CD14-positive monocyte (primary cell): ENCODE results near the gene LONRF2. TPM values are rescaled to one million over a fixed set of nuclear protein-coding genes. Genes with fewer than 3 reads are reported as not detected.

Experiments used
- DNase-seq, 3 donors: peaks; one replicate each; pipeline ENCODE4 v3.0.0-alpha.2; 2011 to 2022
- H2AFZ ChIP-seq: 2 replicates; pipeline ENCODE4 v1.6.0; 2012; ENCODE audit warnings: mild to moderate bottlenecking, low read depth, low read length, inconsistent platforms; ENCODE audit not compliant: insufficient read depth, poor library complexity, severe bottlenecking
- H3K27ac ChIP-seq, 2 donors: 1 replicate in 1 of 2; 2 replicates in 1 of 2; pipeline ENCODE4 v1.5.1; 2012 to 2013; ENCODE audit warnings: low read length in 2 of 2, control low read depth in 1 of 2, inconsistent platforms in 1 of 2, low read depth in 1 of 2, mild to moderate bottlenecking in 1 of 2
- H3K27me3 ChIP-seq, 2 donors: one replicate each; pipeline versions ENCODE4 v1.6.0 to v1.6.1; 2011 to 2013; ENCODE audit warnings: low read length in 2 of 2; ENCODE audit not compliant: control insufficient read depth in 2 of 2, insufficient read depth in 2 of 2
- H3K36me3 ChIP-seq, 2 donors: replicated peaks in 1 of 2; 1 replicate in 1 of 2; 2 replicates in 1 of 2; pipeline versions ENCODE4 v1.5.1 to v1.6.1; 2012 to 2013; ENCODE audit warnings: low read length in 2 of 2, control low read depth in 1 of 2, inconsistent platforms in 1 of 2, mild to moderate bottlenecking in 1 of 2; ENCODE audit not compliant: insufficient read depth in 2 of 2, control insufficient read depth in 1 of 2
- H3K4me1 ChIP-seq, 2 donors: 1 replicate in 1 of 2; 2 replicates in 1 of 2; pipeline versions ENCODE4 v1.5.1 to v1.6.1; 2012 to 2013; ENCODE audit warnings: low read length in 2 of 2, control low read depth in 1 of 2, inconsistent platforms in 1 of 2, mild to moderate bottlenecking in 1 of 2, moderate library complexity in 1 of 2; ENCODE audit not compliant: insufficient read depth in 2 of 2, control insufficient read depth in 1 of 2
- H3K4me2 ChIP-seq: replicated peaks from 2 replicates; pipeline ENCODE3; 2012; ENCODE audit warnings: low read length, moderate library complexity, mild to moderate bottlenecking; ENCODE audit not compliant: poor library complexity, severe bottlenecking; ENCODE audit errors: extremely low read depth
- H3K4me3 ChIP-seq, 3 experiments: fragments of 200-600 bp in 1 of 3; sonication (generic) in 1 of 3; replicated peaks in 1 of 3; 1 replicate in 2 of 3; 2 replicates in 1 of 3; pipeline ENCODE4 v1.5.1; 2011 to 2013; ENCODE audit warnings: low read length in 3 of 3, mild to moderate bottlenecking in 3 of 3, control low read depth in 2 of 3, low read depth in 2 of 3, inconsistent platforms in 1 of 3, moderate library complexity in 1 of 3
- H3K79me2 ChIP-seq: 2 replicates; pipeline ENCODE4 v1.6.0; 2012; ENCODE audit warnings: mild to moderate bottlenecking, control low read depth, inconsistent platforms, low read length, moderate library complexity; ENCODE audit not compliant: insufficient read depth
- H3K9ac ChIP-seq: 2 replicates; pipeline ENCODE4 v1.6.0; 2017; ENCODE audit warnings: low read length, mild to moderate bottlenecking; ENCODE audit not compliant: insufficient read depth, poor library complexity, severe bottlenecking
- H3K9me3 ChIP-seq, 2 donors: replicated peaks in 1 of 2; 1 replicate in 1 of 2; 2 replicates in 1 of 2; pipeline versions ENCODE4 v1.5.1 to v1.6.1; 2012 to 2013; ENCODE audit warnings: low read length in 2 of 2, control low read depth in 1 of 2; ENCODE audit not compliant: control insufficient read depth in 1 of 2, insufficient read depth in 1 of 2
- H4K20me1 ChIP-seq: 2 replicates; pipeline ENCODE4 v1.6.0; 2012; ENCODE audit warnings: mild to moderate bottlenecking, low read length, control low read depth, moderate library complexity; ENCODE audit not compliant: insufficient read depth
- H3K27ac Mint-ChIP-seq, 7 donors: one replicate each; pipeline ENCODE4 v1.8.0; 2020; ENCODE audit warnings: mild to moderate bottlenecking in 7 of 7, mixed read lengths in 7 of 7, moderate library complexity in 6 of 7, inconsistent platforms in 2 of 7
- H3K27me3 Mint-ChIP-seq, 3 donors: one replicate each; pipeline ENCODE4 v1.8.0; 2021 to 2022; ENCODE audit warnings: low read depth in 3 of 3, mild to moderate bottlenecking in 3 of 3, mixed read lengths in 3 of 3, moderate library complexity in 3 of 3, inconsistent platforms in 1 of 3
- H3K36me3 Mint-ChIP-seq, 2 donors: one replicate each; pipeline ENCODE4 v1.8.0; 2020; ENCODE audit warnings: mixed read lengths in 2 of 2, inconsistent platforms in 1 of 2, mild to moderate bottlenecking in 1 of 2
- H3K4me1 Mint-ChIP-seq: one replicate; pipeline ENCODE4 v1.8.0; 2020; ENCODE audit warnings: mild to moderate bottlenecking, mixed read lengths
- H3K4me3 Mint-ChIP-seq, 2 donors: one replicate each; pipeline ENCODE4 v1.8.0; 2020; ENCODE audit warnings: mild to moderate bottlenecking in 2 of 2, mixed read lengths in 2 of 2, moderate library complexity in 1 of 2
- H3K9me3 Mint-ChIP-seq, 7 donors: one replicate each; pipeline ENCODE4 v1.8.0; 2020 to 2022; ENCODE audit warnings: mixed read lengths in 7 of 7, mild to moderate bottlenecking in 6 of 7, moderate library complexity in 6 of 7, inconsistent platforms in 2 of 7
- WGBS: methylation state at CpG from one replicate; pipeline ENCODE4 v1.1.5; 2013; ENCODE audit warnings: missing lambda C conversion rate; ENCODE audit not compliant: insufficient coverage; 5-methylcytosine and 5-hydroxymethylcytosine counted together
- intact Hi-C, 2 donors: fragments of 100-400 bp; cut with micrococcal nuclease; formaldehyde crosslinking; loops; one replicate each; pipeline versions ENCODE4 v1.15.0 to v1.15.1; 2023
- polyA plus RNA-seq, 3 donors: library from polyadenylated mRNA; depleted of rRNA in 1 of 3; unstranded in 2 of 3; stranded (reverse) in 1 of 3; fragments of 300-500 nt in 2 of 3; fragments of >200 nt in 1 of 3; fragmentation: Illumina TruSeq in 2 of 3; gene quantifications; 1 replicate in 2 of 3; 2 replicates in 1 of 3; pipeline ENCODE4 v1.2.3, GENCODE V29; 2012 to 2021
- TF ChIP-seq, protein P1 (sequence below): fragments of 200-600 bp; IDR thresholded peaks from one replicate; pipeline ENCODE4 v1.8.0; 2022; ENCODE audit warnings: antibody characterized with exemption, mild to moderate bottlenecking

Gene LONRF2
- polyA plus RNA-seq, 3 donors, result not detected

DNA sequence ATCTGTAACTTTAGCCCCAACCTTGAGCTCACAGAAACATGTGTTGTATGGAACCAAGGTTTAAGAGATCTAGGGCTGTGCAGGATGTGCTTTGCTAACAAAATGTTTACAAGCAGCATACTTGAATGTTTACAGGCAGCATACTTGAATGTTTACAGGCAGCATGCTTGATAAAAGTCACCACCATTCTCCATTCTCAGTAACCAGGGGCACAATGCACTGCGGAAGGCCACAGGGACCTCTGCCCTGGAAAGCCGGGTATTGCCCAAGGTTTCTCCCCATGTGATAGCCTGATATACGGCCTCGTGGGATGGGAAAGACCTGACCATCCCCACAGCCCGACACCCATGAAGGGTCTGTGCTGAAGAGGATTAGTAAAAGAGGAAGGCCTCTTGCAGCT is 52.4 kb downstream of the LONRF2 start:
- no peak overlapping the region for H3K27ac Mint-ChIP-seq
- Histone ChIP-seq H2AFZ (no peak overlapping the region), H4K20me1 (no peaks in the 10 kb centered on the region), H3K9ac (no peak overlapping the region), H3K4me1 (no peaks in the 10 kb centered on the region), H3K4me2 (no peak overlapping the region), H3K4me3 (no peak overlapping the region), H3K9me3 (no peaks in the 10 kb centered on the region), H3K36me3 (no peaks in the 10 kb centered on the region), H3K27ac (no peak overlapping the region), H3K79me2 (no peaks in the 10 kb centered on the region), H3K27me3 (no peaks in the 10 kb centered on the region)
- H3K9me3 Mint-ChIP-seq, result peaks cover 0 to 5% (median 0%) of the 10 kb centered on the region in 7 donors
- WGBS, result no CpG with 5 or more reads among the region's 5 CpGs
- H3K36me3 Mint-ChIP-seq, result no peaks in the 10 kb centered on the region
- H3K27me3 Mint-ChIP-seq, result peaks cover 0 to 4% (median 1%) of the 10 kb centered on the region in 3 donors
- no peak for DNase-seq
- intact Hi-C loops, result loop anchor here in 1 of 2 donors (10.0 kb wide), 1 partner anchor 105 kb away; no protein-coding TSS in a partner anchor
- TF ChIP-seq, protein P1, sequence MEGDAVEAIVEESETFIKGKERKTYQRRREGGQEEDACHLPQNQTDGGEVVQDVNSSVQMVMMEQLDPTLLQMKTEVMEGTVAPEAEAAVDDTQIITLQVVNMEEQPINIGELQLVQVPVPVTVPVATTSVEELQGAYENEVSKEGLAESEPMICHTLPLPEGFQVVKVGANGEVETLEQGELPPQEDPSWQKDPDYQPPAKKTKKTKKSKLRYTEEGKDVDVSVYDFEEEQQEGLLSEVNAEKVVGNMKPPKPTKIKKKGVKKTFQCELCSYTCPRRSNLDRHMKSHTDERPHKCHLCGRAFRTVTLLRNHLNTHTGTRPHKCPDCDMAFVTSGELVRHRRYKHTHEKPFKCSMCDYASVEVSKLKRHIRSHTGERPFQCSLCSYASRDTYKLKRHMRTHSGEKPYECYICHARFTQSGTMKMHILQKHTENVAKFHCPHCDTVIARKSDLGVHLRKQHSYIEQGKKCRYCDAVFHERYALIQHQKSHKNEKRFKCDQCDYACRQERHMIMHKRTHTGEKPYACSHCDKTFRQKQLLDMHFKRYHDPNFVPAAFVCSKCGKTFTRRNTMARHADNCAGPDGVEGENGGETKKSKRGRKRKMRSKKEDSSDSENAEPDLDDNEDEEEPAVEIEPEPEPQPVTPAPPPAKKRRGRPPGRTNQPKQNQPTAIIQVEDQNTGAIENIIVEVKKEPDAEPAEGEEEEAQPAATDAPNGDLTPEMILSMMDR, result no peak
- peaks cover 2% of the 10 kb centered on the region for H3K4me1 Mint-ChIP-seq
- H3K4me3 Mint-ChIP-seq, result no peak overlapping the region

DNA sequence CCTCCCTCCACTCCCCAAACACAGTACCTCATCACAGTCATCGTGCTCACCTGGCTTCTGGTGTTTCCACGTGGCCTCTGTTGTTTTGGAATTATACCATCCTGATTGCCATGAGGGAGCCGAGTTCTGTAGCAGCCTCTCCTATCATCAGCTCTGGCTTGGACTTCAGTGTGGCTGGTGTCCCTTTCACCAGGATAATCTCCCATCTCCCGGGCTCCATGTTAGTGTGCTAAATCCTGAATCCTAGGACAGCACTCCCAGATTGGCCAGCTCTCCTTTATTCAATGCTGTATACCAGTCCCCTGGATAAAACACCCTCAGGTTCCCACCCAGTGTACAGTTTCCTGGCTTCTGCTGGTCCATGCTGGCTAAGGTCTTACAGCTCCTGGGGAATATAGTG is 53.3 kb downstream of the LONRF2 start:
- 67% methylated on average over 4 of the region's 4 CpGs for WGBS
- no peaks in the 10 kb centered on the region for H3K79me2 ChIP-seq
- H3K27ac ChIP-seq, result no peak overlapping the region
- Mint-ChIP-seq H3K27ac (no peak overlapping the region), H3K4me3 (no peak overlapping the region), H3K27me3 (peaks cover 0 to 4% (median 0%) of the 10 kb centered on the region in 3 donors), H3K4me1 (peaks cover 2% of the 10 kb centered on the region), H3K36me3 (no peaks in the 10 kb centered on the region), H3K9me3 (peaks cover 0 to 5% (median 0%) of the 10 kb centered on the region in 7 donors)
- no peak overlapping the region for H3K9ac ChIP-seq
- no peak for DNase-seq
- no peak overlapping the region for H3K4me2 ChIP-seq
- H2AFZ ChIP-seq, result no peak overlapping the region
- H3K27me3 ChIP-seq, result no peaks in the 10 kb centered on the region
- no peaks in the 10 kb centered on the region for H4K20me1 ChIP-seq
- TF ChIP-seq, protein P1, result no peak
- H3K36me3 ChIP-seq, result no peaks in the 10 kb centered on the region
- no peaks in the 10 kb centered on the region for H3K9me3 ChIP-seq
- no peaks in the 10 kb centered on the region for H3K4me1 ChIP-seq
- no peak overlapping the region for H3K4me3 ChIP-seq
- intact Hi-C loops, result loop anchor here in 1 of 2 donors (10.0 kb wide), 1 partner anchor 106 kb away; no protein-coding TSS in a partner anchor
